C1 segment of cervical spinal cord (tissue), 14 donors: ENCODE data around the gene CEP295NL.
"Not testable (repeated sequence)": the region's sequence is repeated elsewhere in the genome, so short reads cannot be mapped to it uniquely, and the experiment has no call there.

Experiments used
- DNase-seq, 14 donors: peaks; one replicate each; lab custom pipeline; 2025; lab: John Stamatoyannopoulos, UW

The CEP295NL gene

DNA sequence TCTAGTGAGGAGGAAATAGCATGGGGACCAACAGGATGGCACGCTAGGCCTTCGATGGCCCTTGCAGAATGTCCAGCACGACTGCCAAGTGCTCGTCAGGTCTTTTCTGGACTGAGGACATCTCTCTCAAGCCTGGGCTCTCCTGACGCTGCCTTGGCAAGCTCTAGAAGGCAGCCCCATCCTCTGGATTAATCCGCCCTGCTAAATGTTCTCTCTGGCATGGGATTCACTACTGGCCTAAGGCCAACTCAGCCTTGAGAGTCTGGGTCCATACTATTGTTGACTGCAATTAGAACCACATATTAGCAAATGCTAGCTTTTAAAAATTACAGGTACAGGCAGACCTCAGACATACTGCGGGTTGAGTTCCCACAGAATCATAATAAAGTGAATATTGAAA, 2.5 kb upstream of the CEP295NL start:
- DNase-seq, result no peak

GRCh38 chr17:78905116-78905515, 2.1 kb upstream of the CEP295NL start:
- DNase-seq, result no peak

DNA sequence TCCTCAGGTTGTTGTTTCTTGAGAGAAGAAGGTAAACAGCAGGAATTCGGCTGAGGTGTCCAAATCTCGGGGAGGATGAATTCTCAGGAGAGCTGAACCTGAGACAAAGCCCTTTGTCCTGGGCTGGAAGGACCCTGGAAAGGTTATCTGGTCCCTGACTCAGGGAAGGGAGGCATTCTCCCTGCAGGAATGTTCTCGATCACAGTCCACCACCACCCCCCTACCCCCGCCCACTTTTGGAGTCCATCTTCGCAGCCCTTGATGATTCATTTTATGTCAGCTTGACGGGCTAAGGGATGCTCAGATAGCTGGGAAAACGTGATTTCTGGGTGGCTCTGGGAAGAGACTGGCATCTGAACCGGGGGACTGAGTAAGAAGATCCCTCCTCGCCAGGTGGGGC, 1.4 kb upstream of the CEP295NL start:
- no peak for DNase-seq

DNA sequence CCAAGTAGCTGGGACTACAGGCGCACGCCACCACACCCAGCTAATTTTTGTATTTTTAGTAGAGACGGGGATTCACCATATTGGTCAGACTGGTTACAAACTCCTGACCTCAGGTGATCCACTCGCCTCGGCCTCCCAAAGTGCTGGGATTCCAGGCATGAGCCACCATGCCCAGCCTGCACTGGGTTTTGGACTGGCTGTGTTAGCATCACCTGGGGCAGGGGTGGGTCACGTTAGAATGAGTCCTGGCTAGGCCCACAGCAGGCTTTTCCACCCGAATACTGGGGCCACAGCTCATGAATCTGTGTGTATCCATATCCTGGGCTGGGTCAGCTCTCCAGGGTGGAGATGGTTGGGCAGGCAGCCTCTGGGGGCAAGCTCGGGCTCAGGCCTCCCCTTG, 770 bp downstream of the CEP295NL start:
- not testable (repeated sequence) for DNase-seq

GRCh38 chr17:78901806-78902205, 1.2 kb downstream of the CEP295NL start:
- no peak for DNase-seq

GRCh38 chr17:78900816-78901215, 2.2 kb downstream of the CEP295NL start:
- no peak for DNase-seq

GRCh38 chr17:78899361-78900260, 3.4 kb downstream of the CEP295NL start:
- peak in 10 of 14 donors; percentile 33 to 80 (median 65) for DNase-seq

DNA sequence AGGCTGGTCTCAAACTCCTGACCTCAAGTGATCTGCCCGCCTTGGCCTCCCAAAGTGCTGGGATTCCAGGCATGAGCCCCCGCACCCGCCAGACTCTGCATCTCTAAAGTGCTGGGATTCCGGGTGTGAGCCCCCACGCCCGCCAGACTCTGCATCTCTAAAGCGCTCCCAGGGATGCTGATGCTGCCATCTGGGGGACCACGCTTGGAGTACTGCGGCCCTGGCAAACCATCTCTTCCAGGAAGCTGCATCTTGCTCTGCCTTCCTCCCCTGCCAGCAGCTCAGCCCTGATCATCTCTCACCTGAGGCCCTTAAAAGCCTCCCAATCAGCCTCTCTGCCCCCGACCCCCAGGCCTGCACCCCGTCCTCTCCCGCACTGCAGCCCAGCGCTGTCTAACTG, 4.1 kb downstream of the CEP295NL start:
- DNase-seq, result peak in 1 of 14 donors; percentile 63

GRCh38 chr17:78898075-78898836, 4.7 kb downstream of the CEP295NL start:
- no peak for DNase-seq

DNA sequence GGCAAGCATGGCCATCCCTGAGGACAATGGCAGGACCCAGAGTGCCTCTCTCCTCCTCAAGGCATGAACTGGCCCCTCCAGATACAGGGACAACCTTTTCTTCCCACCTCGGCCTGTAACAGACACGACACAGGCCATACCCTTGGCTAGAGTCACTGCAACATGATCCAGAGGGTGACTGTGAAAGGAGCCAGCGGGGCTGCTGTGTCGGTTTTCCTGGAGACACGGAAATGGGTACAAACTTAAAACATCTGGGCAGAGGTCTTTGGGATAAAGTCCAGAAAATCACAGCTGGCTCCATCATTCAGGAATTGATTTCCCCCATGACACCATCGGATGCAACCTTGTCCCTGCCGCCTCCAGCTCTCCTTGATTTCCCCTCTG, 5.3 kb downstream of the CEP295NL start:
- DNase-seq, result no peak

DNA sequence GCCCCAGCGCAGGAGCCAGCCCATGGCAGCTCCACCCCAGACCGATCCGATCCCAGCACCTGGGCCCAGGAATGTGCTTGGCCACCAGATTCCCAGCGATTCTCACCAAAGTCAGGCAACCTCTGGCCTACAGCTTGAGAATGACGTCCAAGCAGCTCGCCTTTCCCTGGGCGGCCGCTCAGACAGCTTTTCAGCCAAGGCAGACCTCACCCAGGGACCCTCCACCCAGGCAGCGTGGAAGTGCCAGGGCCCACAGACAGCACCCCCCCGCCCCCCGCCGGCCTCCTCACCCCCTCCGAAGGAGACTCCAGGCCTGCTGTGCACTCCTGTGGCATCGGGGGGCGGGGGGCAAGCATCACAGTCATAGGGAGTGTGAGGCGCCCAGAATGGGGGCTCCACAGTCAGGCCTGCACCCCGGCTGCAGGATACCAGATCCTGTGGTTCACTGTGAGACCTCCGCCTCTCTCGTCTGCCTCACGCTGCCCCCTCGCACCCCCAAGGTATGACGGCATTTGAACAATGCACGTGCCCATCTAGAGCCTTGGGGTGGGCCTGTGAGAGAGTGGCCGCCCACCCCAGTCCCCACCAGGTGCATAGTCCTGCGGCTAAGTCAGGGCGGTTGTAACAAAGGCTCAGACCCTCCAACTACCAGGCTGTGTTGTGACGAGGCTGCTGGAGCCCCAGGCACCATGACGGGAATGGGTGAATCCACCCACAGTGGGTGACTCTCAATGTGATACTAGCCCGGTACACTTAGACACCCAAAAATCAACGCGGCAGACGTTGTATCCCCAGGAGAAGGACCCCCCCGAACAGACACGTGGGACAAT, 6.0 kb downstream of the CEP295NL start:
- DNase-seq, result no peak

DNA sequence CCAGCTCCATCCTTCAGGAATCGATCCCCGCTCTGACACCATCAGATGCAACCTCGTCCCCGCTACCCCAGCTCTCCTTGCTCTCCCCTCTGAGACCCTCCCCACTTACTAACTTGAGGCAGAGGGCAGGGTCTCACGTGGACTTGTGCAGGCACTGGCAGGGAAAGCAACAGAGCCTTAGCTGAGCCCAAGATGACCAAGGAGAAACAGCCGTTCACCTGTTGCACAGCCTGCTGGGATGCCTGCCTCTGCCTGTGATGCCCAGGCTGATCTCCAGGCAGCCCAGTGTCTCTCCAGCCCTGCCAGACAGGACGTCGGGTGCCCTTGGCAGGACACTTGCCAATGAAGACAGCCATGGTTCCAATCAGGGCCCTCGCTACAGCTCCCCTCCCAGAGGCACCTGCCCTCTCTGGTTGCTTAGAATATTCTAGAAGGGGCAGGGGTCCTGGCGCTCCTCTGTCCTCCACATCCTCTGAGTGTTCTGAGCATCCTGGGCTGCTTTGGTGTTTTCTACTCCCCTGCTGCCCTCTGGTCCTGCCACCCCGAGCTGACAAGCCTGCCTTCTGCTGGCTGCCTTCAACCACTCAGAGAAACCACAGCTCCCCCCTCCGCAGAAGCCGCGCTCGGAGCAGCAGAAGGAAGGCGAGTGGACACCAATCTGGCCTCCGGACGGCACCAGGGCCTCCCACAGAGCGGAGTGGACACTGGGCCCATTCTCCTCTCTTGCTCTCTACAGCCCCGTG, 6.7 kb downstream of the CEP295NL start:
- peak in 13 of 14 donors; percentile 25 to 82 (median 61) for DNase-seq

- DNase-seq, result no peak
Measured at GRCh38 chr17:78895322-78895721, 7.7 kb downstream of the CEP295NL start.

DNA sequence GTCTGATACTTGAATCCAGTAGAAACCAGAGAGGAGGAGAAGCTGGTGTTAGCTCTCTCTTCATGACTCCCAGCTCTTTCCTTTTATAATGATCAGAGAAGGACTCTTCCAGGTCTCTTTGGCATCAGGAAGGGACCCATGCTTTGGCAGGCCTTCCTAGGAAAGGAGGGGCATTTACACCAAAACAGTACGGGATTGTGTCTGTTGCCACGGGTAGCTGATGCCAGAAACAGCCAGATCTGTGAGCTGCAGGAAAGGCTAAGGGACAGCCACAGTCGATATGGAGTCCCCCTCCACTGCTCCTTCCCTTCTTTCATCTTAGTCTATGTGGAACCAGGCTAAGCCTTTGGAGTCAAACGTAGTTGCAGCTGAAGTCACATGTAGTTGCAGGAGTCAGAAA, 9.3 kb downstream of the CEP295NL start:
- peak in 5 of 14 donors; percentile 24 to 47 (median 32) for DNase-seq

DNA sequence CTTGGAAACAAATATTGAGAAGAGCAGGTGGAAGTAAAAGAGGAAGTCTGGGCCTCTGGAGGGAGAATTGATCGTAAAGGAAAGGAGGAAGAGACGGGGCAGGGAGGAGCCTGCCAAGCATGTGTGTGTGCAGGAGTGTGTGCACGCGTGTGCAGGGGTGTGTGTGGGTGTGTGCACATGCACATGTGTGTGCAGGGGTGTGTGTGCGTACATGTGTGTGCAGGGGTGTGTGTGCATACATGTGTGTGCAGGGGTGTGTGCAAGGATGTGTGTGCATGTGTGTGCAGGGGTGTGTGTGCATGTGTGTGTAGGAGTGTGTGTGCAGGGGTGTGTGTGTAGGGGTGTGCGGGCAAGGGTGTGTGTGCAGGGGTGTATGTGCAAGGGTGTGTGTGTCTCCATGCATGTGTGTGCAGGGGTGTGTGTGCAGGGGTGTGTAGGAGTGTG, 10.0 kb downstream of the CEP295NL start:
- no peak for DNase-seq

DNA sequence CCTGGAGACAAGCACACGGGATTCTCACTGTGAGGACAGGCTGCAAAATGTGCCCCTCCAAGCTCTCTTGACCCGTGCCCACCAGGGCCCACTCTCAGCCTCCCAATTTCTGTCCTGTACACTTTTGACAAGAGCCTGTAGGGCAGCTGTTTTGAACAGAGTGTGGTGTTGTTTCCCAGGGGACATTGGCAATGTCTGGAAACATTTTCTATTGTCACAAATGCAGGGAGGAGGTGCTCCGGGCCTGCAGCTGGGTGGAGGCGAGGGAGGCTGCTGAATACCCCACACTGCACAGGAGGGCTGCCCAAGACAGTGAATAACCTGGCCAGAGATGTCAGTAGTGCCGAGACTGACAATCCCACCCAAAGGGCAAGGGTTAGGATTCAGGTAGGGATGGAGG, 10.5 kb downstream of the CEP295NL start:
- DNase-seq, result peak in 8 of 14 donors; percentile 20 to 73 (median 51)

DNA sequence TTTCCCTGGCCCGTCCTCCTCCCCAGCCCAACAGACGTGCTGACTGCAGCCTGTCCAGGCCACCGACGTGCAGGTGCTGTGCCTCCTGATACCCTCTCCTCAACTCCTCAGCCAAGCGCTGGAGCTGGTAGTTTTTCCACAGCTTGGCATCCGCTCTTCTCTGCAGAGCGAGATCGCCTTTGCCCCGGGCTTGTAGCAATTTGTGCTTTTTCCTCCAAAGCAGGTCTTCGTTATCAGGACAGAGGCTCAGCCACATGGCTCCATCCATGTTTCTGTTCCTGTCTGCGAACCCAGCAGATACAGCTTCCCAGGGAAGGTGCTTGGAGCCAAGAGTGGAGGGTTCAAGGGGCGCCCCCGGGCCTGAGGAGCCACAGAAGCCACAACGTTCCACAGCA, 10.9 kb downstream of the CEP295NL start:
- DNase-seq, result no peak

- peak in 3 of 14 donors; percentile 29 to 67 (median 50) for DNase-seq
Measured at GRCh38 chr17:78891406-78892061, 11.5 kb downstream of the CEP295NL start.

- DNase-seq, result peak in 9 of 14 donors; percentile 26 to 75 (median 50)
Measured at GRCh38 chr17:78890498-78890897, 12.5 kb downstream of the CEP295NL start.

- not testable (repeated sequence) for DNase-seq
Measured at GRCh38 chr17:78890096-78890495, 12.9 kb downstream of the CEP295NL start.
